PFSK-1 (cell line): ENCODE measurements around the gene E2F1.

ENCODE experiments used
- FOXP2 ChIP-seq: optimal IDR thresholded peaks from 2 replicates; pipeline ENCODE3; 2011; ENCODE audit warnings: borderline replicate concordance, control low read depth, inconsistent platforms; ENCODE audit not compliant: insufficient read depth; ENCODE audit errors: extremely low read length, extremely low read depth
- POLR2AphosphoS5 ChIP-seq: IDR thresholded peaks from 2 replicates; pipeline ENCODE4 v1.6.1; 2012; ENCODE audit warnings: low read depth, mild to moderate bottlenecking, control low read depth, low read length, moderate library complexity
- REST ChIP-seq, 2 experiments: IDR thresholded peaks; 2 replicates each; pipeline versions ENCODE4 v1.6.1 to v1.8.0; 2011 to 2012; ENCODE audit warnings: low read depth in 2 of 2, low read length in 2 of 2, control low read depth in 1 of 2, inconsistent platforms in 1 of 2, mild to moderate bottlenecking in 1 of 2, moderate library complexity in 1 of 2; ENCODE audit not compliant: insufficient read depth in 1 of 2
- SIN3A ChIP-seq: IDR thresholded peaks from 2 replicates; pipeline ENCODE4 v1.6.1; 2012; ENCODE audit warnings: mild to moderate bottlenecking, low read length, moderate library complexity, borderline replicate concordance; ENCODE audit not compliant: insufficient read depth
- TAF1 ChIP-seq: IDR thresholded peaks from 2 replicates; pipeline ENCODE4 v1.6.1; 2012; ENCODE audit warnings: low read length, control low read depth, borderline replicate concordance; ENCODE audit not compliant: insufficient read depth

The E2F1 gene

GRCh38 chr20:33725607-33726264, 39.6 kb upstream of the E2F1 start:
- TF ChIP-seq REST (IDR thresholded peaks at IDR 0.05; ENCODE audit: insufficient read depth in 1 of 2, low read depth in 2 of 2, low read length in 2 of 2) (no peak), POLR2AphosphoS5 (no peak), SIN3A (no peak), FOXP2 (no peak), TAF1 (no peak)

DNA sequence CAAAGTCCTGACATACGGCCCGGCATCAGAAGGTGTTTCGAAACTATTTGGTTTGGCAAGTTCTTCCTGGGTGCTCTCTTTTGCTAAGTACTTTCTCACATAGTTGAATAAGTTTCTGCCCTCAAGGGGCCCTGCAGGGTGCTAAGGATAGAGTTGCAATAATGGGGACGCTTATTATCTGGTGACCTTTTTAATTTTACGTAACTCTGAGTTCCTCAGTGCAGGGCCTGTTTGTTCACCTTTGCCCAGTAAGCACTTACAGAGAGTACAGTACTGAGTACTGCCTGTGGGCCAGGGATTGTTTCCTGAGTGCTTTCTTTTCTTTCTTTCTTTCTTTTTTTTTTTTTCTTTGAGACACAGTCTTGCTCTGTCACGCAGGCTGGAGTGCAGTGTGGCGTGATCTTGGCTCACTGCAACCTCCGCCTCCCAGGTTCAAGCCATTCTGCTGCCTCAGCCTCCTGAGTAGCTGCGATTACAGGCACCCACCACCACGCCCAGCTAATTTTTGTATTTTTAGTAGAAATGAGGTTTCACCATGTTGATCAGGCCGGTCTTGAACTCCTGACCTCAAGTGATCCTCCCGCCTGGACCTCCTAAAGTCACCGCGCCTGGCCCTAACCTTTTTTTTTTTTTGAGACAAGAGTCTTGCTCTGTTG, 38.4 kb upstream of the E2F1 start:
- no peak for TF ChIP-seq REST (IDR thresholded peaks at IDR 0.05; ENCODE audit: insufficient read depth in 1 of 2, low read depth in 2 of 2, low read length in 2 of 2)
- no peak for TF ChIP-seq SIN3A
- no peak for TF ChIP-seq FOXP2
- no peak for TF ChIP-seq POLR2AphosphoS5
- no peak for TF ChIP-seq TAF1

GRCh38 chr20:33721391-33722140, 35.4 kb upstream of the E2F1 start:
- TF ChIP-seq POLR2AphosphoS5 = no peak
- no peak for TF ChIP-seq SIN3A
- TF ChIP-seq FOXP2 = no peak
- TF ChIP-seq REST (IDR thresholded peaks at IDR 0.05; ENCODE audit: insufficient read depth in 1 of 2, low read depth in 2 of 2, low read length in 2 of 2) = no peak
- TF ChIP-seq TAF1 = no peak

DNA sequence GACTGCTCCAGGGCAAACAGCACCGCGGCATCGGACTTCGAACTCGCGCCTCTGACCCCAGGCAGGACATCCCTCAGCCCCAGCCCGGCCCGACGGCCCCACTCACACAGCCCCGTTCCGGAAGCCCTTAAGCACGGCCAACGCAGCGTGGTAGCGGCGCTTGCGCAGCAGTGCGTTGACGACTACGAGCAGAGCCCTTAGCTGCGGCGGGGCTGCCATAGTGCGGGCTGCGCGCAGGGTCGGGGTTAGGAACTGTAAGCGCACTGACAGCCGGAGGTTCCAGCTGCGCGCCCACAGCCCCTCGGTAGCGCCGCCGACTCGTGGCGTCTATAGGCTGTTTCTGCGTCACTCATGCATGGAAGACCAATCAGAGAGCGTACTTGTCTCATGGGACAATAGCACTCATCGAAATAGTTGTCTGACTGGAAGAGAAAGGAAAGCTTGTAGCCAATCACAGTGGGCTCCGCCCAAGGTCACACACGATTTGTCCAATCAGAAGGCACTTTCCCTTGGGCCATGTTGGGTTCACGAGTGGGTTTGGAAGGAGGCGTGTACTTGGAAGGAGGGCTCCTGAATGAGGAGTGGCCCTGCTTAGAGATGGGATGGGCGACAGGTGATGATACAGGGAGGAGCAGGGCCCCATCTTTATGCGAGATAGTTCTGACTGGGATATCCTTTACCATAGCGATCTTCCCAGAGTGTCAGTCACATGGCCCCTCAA, 34.0 kb upstream of the E2F1 start, which contains the start of gene PXMP4:
Gene PXMP4 (minus strand): TSS at position 322 of the 721 bp plus-strand sequence. CDS start 103 bp downstream, at position 219.
- TF ChIP-seq SIN3A (peak; percentile 71; the same call in 1 of the 2 replicates), TAF1 (no peak), REST (IDR thresholded peaks at IDR 0.05; ENCODE audit: insufficient read depth in 1 of 2, low read depth in 2 of 2, low read length in 2 of 2) (no peak), POLR2AphosphoS5 (peak; percentile 51), FOXP2 (peak; percentile 43)
